Measurements from ENCODE around the gene IGSF23.
"Not testable (repeated sequence)": the region's sequence is repeated elsewhere in the genome, so short reads cannot be mapped to it uniquely, and the experiment has no call there.

Gene IGSF23

GRCh38 chr19:44611812-44612295, 1.5 kb upstream of the IGSF23 start:
- no peak for DNase-seq (ENCODE audit: low read depth in 2 of 2)

GRCh38 chr19:44614313-44614712, 950 bp downstream of the IGSF23 start:
- no peak for DNase-seq (ENCODE audit: low read depth in 2 of 2)

GRCh38 chr19:44615863-44616247, 2.5 kb downstream of the IGSF23 start:
- no peak for DNase-seq (ENCODE audit: low read depth in 2 of 2)

- no peak for DNase-seq (ENCODE audit: low read depth in 2 of 2)
These were observed 3.9 kb downstream of the IGSF23 start for GRCh38 chr19:44617110-44617880.

- DNase-seq (ENCODE audit: low read depth in 2 of 2): no peak
These were observed 5.4 kb downstream of the IGSF23 start for GRCh38 chr19:44618640-44619357.

GRCh38 chr19:44620667-44621066, 7.3 kb downstream of the IGSF23 start:
- DNase-seq (ENCODE audit: low read depth in 2 of 2): no peak

- no peak for DNase-seq (ENCODE audit: low read depth in 2 of 2)
These were observed 8.0 kb downstream of the IGSF23 start for GRCh38 chr19:44621367-44621766.

- no peak for DNase-seq (ENCODE audit: low read depth in 2 of 2)
These were observed 9.7 kb downstream of the IGSF23 start for GRCh38 chr19:44623080-44623479.

- no peak for DNase-seq (ENCODE audit: low read depth in 2 of 2)
These were observed 10.3 kb downstream of the IGSF23 start for GRCh38 chr19:44623626-44624025.

- no peak for DNase-seq (ENCODE audit: low read depth in 2 of 2)
These were observed 11.5 kb downstream of the IGSF23 start for GRCh38 chr19:44624840-44625354.

GRCh38 chr19:44625637-44626036, 12.3 kb downstream of the IGSF23 start:
- DNase-seq (ENCODE audit: low read depth in 2 of 2): not testable (repeated sequence)

GRCh38 chr19:44626048-44626624, 12.8 kb downstream of the IGSF23 start:
- no peak for DNase-seq (ENCODE audit: low read depth in 2 of 2)

- no peak for DNase-seq (ENCODE audit: low read depth in 2 of 2)
These were observed 14.3 kb downstream of the IGSF23 start for GRCh38 chr19:44627631-44628030.

- DNase-seq (ENCODE audit: low read depth in 2 of 2): no peak
These were observed 15.4 kb downstream of the IGSF23 start for GRCh38 chr19:44628793-44629192.

GRCh38 chr19:44631611-44632010, 18.2 kb downstream of the IGSF23 start:
- DNase-seq (ENCODE audit: low read depth in 2 of 2): not testable (repeated sequence)

- not testable (repeated sequence) for DNase-seq (ENCODE audit: low read depth in 2 of 2)
These were observed 20.7 kb downstream of the IGSF23 start for GRCh38 chr19:44634058-44634457.

GRCh38 chr19:44634785-44635184, 21.4 kb downstream of the IGSF23 start:
- DNase-seq (ENCODE audit: low read depth in 2 of 2): no peak

GRCh38 chr19:44635581-44636438, 22.4 kb downstream of the IGSF23 start:
- no peak for DNase-seq (ENCODE audit: low read depth in 2 of 2)

GRCh38 chr19:44636439-44637389, 23.4 kb downstream of the IGSF23 start:
- DNase-seq (ENCODE audit: low read depth in 2 of 2): no peak

GRCh38 chr19:44637390-44637764, 24.0 kb downstream of the IGSF23 start:
- no peak for DNase-seq (ENCODE audit: low read depth in 2 of 2)
